Activated naive CD8-positive, alpha-beta T cell treated with anti-CD3 and anti-CD28 coated beads, Interleukin-2, amount 50 U/mL, for 24 hours (primary cell): Measurements from ENCODE around the gene NAB1.
"Not testable (repeated sequence)": the region's sequence is repeated elsewhere in the genome, so short reads cannot be mapped to it uniquely, and the experiment has no call there.

Experiments
- ATAC-seq: fragments of 150-1000 bp; cut with Tn5 transposase; one replicate; pipeline ENCODE4 v1.10.0; 2021
- DNase-seq: peaks from one replicate; pipeline ENCODE4 v3.0.0; 2021
- H3K27ac Mint-ChIP-seq: one replicate; pipeline ENCODE4 v1.8.0; 2021; ENCODE audit warnings: mild to moderate bottlenecking, mixed read lengths
- H3K27me3 Mint-ChIP-seq: one replicate; pipeline ENCODE4 v1.8.0; 2021; ENCODE audit warnings: mixed read lengths
- H3K36me3 Mint-ChIP-seq: one replicate; pipeline ENCODE4 v1.8.0; 2021; ENCODE audit warnings: low read depth, mixed read lengths
- H3K4me1 Mint-ChIP-seq: one replicate; pipeline ENCODE4 v1.8.0; 2021; ENCODE audit warnings: mixed read lengths
- H3K4me3 Mint-ChIP-seq: one replicate; pipeline ENCODE4 v1.8.0; 2021; ENCODE audit warnings: mild to moderate bottlenecking, moderate library complexity, mixed read lengths
- H3K9me3 Mint-ChIP-seq: one replicate; pipeline ENCODE4 v1.8.0; 2021; ENCODE audit warnings: mixed read lengths

Gene NAB1, protein sequence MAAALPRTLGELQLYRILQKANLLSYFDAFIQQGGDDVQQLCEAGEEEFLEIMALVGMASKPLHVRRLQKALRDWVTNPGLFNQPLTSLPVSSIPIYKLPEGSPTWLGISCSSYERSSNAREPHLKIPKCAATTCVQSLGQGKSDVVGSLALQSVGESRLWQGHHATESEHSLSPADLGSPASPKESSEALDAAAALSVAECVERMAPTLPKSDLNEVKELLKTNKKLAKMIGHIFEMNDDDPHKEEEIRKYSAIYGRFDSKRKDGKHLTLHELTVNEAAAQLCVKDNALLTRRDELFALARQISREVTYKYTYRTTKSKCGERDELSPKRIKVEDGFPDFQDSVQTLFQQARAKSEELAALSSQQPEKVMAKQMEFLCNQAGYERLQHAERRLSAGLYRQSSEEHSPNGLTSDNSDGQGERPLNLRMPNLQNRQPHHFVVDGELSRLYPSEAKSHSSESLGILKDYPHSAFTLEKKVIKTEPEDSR

DNA sequence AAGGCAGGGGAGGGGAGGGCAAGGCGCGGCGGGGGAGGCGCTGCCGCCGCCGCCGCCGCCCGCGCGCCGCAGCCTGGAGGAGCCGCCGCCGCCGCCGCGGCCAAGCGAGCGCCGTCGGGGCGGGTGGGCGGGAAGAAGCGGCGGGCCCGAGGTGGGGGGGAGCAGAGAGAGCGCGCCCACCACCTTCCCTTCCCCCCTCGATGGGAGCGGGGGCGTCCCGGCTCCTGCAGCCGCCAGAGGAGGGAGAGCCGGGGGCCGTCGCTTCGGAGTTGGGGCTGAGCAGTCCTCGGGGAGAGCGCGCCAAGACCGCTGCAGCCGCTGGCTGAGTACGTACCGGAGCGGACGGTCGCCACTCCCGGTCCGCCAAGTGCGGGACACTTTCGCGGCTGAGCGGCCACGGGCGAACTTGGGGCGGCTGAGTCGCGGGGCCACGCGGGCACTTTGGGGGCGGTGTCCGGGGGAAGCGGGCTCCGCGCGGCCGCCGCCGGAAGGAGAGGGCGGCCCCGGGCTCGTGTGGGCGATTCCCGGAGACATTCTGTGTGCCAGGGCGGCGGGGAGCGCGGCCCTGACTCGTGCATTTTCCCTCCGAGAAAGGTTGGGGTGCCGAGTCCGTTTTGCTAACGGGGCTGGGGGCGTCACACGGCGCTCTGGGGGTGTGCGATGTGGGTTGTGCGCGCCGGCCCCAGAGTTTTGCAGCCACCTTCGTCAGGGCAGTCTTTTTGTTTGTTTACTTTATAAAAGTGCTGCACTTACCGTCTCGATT is at the start of gene NAB1:
NAB1 (plus strand) TSS at position 49 of the 763 bp plus-strand sequence. CDS start 10,094 bp downstream, outside the sequence.
- ATAC-seq: peak; percentile 50
- peak; percentile 69 for DNase-seq
- H3K27ac Mint-ChIP-seq: peak within 1 kb of the TSS; percentile 93
- peak within 1 kb of the TSS; percentile 90 for H3K4me3 Mint-ChIP-seq
- no peaks in the 10 kb centered on the region for H3K9me3 Mint-ChIP-seq
- no peaks in the 10 kb centered on the region for H3K27me3 Mint-ChIP-seq
- H3K4me1 Mint-ChIP-seq: peaks cover 48% of the 10 kb centered on the region
- peaks cover 5% of the 10 kb centered on the region for H3K36me3 Mint-ChIP-seq

DNA sequence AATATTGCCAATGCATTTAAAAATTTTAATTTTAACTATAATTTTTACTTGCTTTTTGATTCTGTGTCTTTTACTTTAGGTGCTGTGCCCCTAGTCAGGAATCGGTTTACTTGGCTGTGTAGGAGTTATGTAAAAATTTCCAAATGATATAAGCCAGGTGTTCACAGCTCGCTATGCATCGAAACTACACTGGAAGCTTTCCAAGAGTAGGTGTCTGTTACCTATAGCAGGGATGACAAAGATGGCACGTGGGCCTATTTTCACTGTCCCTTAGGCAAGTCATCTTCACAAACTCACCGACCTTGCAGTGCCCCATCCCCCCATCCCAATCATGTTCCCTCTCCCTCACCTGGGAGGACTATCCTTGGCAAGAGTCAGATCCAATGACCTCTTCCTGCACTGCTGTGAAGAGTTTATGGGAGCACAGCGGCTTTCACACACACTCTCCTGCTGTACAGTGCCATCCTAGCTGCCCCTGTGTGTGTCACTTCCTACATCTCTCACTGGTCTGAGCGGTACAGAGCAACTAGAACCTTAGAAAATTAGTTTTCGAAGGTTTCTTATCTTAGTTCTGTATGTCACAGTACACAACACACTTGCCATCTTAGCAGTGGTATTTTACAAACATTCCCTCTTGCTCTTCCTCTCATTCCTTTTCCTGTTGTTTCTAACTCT is 49.2 kb upstream of the NAB1 start:
- Mint-ChIP-seq H3K27me3 (no peaks in the 10 kb centered on the region), H3K4me1 (peaks cover 8% of the 10 kb centered on the region), H3K36me3 (no peaks in the 10 kb centered on the region), H3K27ac (no peak overlapping the region), H3K4me3 (no peak overlapping the region), H3K9me3 (no peaks in the 10 kb centered on the region)
- no peak for DNase-seq
- ATAC-seq: no peak

DNA sequence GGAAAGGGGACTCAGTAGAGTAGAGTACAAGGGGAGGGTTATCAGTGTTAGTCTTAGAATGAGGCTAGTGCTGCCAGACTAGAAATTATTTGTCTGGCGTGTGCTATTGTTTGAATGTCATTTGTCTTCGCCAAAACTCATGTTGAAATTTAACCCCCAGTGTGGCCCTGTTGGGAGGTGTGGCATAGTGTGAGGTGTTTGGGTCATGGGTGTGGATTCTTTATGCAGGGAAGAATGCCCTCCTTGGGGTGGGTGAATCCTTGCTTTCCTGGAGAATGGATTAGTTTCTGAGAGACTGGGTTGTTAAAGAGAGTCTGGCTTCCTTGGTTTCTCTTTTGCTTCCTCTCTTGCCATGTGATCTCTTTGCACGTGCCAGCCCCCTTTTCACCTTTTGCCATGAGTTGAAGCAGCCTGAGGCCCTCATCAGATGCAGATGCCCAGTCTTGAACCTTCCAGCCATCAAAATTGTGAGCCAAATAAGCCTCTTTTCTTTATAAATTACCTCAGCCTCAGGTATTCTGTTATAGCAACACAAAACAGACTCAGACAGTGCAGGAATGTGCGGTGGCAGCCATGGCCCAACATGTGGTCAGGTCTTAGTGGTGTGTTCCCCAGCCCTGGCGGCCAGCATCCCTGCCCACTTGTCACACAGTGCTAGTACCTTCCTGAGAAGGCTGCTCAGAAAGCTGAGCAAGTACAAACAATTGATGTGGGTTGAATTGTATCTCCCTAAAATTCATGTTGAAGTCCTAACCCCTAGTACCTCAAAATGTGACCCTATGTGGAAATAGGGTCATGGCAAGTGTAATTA is 48.4 kb upstream of the NAB1 start:
- H3K4me1 Mint-ChIP-seq: peaks cover 8% of the 10 kb centered on the region
- H3K27me3 Mint-ChIP-seq: no peaks in the 10 kb centered on the region
- no peaks in the 10 kb centered on the region for H3K36me3 Mint-ChIP-seq
- H3K4me3 Mint-ChIP-seq: no peak overlapping the region
- ATAC-seq (no peak), DNase-seq (no peak)
- no peaks in the 10 kb centered on the region for H3K9me3 Mint-ChIP-seq
- H3K27ac Mint-ChIP-seq: no peak overlapping the region

DNA sequence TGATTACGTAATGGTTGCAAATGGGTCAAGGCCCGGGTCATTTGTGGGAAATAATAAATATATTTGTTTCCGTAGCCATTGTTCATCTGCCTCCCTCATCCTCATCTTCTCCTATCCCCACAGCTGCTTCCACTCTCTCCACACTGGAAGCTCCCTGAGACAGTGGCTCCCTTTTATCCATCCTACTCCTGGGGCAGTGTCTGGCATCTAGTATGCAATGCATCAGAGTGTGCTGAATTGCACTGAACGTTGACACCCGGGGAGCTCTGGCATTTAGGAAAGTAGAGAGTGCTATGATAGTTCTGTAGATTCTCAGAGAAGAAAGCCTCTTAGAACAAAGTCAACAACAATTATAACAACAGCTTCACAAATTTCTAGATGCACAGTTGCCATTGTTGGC is 45.5 kb upstream of the NAB1 start:
- Mint-ChIP-seq H3K27me3 (no peaks in the 10 kb centered on the region), H3K9me3 (no peaks in the 10 kb centered on the region), H3K4me3 (no peak overlapping the region), H3K36me3 (no peaks in the 10 kb centered on the region), H3K27ac (no peak overlapping the region), H3K4me1 (peaks cover 12% of the 10 kb centered on the region)
- DNase-seq (no peak), ATAC-seq (no peak)

DNA sequence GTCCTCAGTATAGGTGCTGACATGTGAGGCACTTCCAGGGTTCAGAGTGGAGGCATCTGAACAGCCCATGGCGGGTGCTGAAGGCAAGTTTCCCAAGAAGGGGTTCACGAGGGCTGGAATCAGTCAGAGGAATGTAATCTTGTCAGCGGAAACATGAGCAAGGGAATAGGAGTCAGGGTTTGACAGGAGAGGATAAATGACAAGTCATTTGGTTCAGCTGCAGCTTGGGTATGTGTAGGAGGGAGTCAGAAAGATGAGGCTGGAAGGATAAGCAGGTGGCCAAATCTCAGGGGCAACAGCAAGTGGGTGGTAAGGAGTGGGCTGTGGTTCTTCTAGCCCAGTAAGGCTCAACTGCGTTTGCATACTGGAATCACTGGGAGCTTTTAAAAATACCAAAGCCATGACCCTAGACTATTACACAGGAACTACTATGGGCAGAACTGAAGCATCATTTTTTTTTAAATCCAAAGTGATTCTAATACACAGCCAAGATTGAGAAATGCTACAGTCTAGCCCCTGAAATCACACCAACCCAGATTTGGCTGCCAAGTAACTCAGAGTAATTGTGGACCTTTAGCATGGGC is 41.8 kb upstream of the NAB1 start:
- ATAC-seq (no peak), DNase-seq (no peak)
- peaks cover 8% of the 10 kb centered on the region for H3K9me3 Mint-ChIP-seq
- H3K27me3 Mint-ChIP-seq: no peaks in the 10 kb centered on the region
- H3K27ac Mint-ChIP-seq: no peak overlapping the region
- H3K4me3 Mint-ChIP-seq: no peak overlapping the region
- no peaks in the 10 kb centered on the region for H3K36me3 Mint-ChIP-seq
- peaks cover 3% of the 10 kb centered on the region for H3K4me1 Mint-ChIP-seq

DNA sequence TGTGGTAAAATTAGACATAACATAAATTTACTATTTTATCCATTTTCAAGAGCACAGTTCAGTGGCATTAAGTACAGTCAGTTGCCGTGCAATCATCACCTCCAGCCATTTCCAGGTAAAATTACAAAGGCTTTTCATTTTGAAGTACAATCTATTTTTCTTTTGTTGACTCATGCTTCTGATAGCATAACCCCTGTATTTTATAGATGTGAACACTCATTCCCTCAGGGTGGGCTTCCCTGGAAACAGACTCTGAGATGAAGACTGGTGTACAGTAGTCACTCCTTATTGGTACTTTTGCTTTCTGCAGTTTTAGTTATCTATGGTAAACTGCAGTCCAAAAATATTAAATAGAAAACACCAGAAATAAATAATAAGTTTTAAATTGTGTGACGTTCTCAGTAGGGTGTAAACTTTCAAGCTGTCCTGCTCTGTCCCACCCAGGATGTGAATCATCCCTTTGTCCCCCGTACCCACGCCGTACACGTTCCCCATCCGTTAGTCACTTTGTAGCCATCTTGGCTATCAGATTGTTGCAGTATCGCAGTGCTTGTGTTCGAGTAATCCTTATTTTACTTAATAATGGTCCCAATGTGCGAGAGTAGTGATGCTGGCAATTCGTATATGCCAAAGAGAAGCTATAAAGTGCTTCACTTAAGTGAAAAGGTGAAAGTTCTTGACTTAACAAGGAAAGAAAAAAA is 41.1 kb upstream of the NAB1 start:
- ATAC-seq: no peak
- H3K36me3 Mint-ChIP-seq: no peaks in the 10 kb centered on the region
- no peaks in the 10 kb centered on the region for H3K27me3 Mint-ChIP-seq
- peaks cover 3% of the 10 kb centered on the region for H3K4me1 Mint-ChIP-seq
- H3K9me3 Mint-ChIP-seq: peaks cover 8% of the 10 kb centered on the region
- H3K27ac Mint-ChIP-seq: no peak overlapping the region
- no peak overlapping the region for H3K4me3 Mint-ChIP-seq
- DNase-seq: no peak

DNA sequence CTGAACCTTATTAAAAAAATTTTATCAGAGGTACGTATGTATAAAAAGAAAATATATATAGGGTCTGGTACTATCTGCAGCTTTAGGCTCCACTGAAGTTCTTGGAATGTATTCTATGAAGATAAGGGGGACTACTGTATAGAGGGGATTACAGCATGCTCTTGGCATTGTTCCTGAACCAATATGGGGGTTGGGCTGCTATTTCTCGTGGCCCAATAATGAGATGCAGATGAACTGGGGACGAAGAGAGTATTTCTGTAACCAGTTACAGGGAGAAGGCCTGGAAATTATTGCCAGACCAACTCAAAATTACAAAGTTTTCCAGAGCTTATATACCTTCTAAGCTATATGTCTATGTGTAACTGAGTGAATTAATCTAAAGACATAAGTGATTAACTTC is 40.0 kb upstream of the NAB1 start:
- H3K4me3 Mint-ChIP-seq, H3K27ac Mint-ChIP-seq, ATAC-seq, H3K9me3 Mint-ChIP-seq, H3K27me3 Mint-ChIP-seq, DNase-seq, H3K36me3 Mint-ChIP-seq, H3K4me1 Mint-ChIP-seq: not testable (repeated sequence)

DNA sequence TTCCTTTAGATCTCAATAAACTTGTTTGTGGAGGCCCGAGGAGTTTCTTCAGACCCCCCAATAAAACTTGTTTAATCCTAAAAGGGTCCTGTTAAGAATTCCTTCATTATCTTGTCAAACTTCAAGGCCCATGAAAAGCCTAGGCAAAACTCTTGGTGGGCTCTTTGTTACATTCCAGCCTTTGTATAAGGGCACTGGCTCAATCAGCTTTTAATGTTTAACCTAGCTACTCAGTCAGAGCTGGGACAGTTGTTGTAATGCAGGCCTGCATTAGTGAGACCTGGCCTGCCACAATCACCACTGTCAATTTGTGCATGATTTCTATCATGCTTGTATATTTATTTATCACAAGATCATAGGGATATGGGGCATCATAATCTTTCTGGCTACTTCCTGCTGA is 39.5 kb upstream of the NAB1 start:
- not testable (repeated sequence) for H3K36me3 Mint-ChIP-seq, DNase-seq, H3K27ac Mint-ChIP-seq, ATAC-seq, H3K9me3 Mint-ChIP-seq, H3K4me3 Mint-ChIP-seq, H3K27me3 Mint-ChIP-seq, H3K4me1 Mint-ChIP-seq

DNA sequence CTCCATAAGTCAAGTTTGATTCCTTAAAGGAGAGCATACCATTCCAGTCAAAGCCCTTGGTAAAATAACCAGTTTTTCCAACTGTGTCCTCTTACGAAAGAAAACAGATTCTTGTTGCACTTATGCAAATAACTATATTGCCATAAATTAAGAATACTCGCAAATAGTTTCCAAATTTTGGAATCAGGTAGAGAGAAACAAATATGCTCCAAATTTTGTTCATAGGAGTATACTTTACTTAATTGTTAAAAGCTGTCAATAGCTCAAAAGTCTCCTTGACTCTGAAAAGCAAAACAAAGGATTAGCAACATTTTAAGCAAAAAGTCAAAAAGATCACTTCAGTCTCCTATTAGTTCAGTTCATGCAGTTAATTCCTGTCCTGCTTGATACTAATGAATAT is 38.4 kb upstream of the NAB1 start:
- H3K36me3 Mint-ChIP-seq, DNase-seq, H3K9me3 Mint-ChIP-seq, H3K4me3 Mint-ChIP-seq, H3K27me3 Mint-ChIP-seq, H3K4me1 Mint-ChIP-seq, ATAC-seq, H3K27ac Mint-ChIP-seq: not testable (repeated sequence)

DNA sequence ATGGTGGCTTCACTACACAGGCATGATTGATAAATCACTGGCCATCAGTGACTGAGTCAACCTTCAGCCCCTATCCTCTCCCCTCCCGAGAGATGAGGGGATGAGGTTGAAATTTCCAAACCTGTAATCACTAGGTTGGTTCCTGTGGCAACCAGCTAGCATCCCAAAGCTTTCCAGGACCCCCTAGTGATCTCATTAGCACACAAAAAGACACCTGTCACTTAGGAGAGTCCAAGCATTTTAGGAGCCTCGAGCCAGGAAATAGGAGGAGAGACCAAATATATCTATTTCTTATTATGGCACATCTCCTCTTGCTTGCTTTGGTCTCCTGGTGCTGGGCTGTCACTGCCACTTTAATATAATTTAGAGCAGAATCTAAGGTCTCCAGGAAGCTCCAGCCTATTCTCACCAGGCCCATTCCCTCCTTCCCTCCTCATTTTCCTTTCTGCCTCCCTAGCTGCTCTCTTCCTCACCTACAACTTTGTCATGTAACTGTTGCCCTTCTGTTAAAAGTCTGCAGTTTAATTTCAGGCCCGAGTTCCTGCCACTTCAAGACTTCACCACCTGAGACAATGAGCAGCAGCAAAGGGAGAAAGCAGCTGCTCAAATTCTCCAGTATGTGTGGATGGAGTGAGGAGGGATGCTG is 33.2 kb upstream of the NAB1 start:
- H3K4me1 Mint-ChIP-seq: no peaks in the 10 kb centered on the region
- H3K9me3 Mint-ChIP-seq: peaks cover 2% of the 10 kb centered on the region
- ATAC-seq (no peak), DNase-seq (no peak)
- H3K27me3 Mint-ChIP-seq: no peaks in the 10 kb centered on the region
- no peaks in the 10 kb centered on the region for H3K36me3 Mint-ChIP-seq
- no peak overlapping the region for H3K4me3 Mint-ChIP-seq
- no peak overlapping the region for H3K27ac Mint-ChIP-seq

DNA sequence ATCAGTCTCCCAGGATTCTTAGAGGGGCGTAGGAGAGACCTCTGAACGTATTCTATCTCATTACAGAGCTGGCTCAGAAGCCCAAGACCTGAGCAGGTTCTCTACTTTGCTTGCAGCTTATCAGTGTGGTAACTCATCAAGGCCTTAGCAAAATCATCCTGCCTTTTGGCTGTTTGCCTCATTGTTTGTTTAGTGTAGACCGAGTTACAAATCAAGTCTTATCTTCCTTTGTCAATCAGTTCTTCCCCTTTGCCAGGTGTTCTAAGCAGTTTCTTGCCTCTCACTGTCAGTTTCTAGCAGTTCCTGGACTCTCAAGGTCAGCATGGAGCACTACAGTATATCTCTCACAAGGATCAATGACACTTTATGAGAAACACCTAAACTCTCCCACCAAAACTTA is 30.9 kb upstream of the NAB1 start:
- Mint-ChIP-seq H3K9me3 (no peaks in the 10 kb centered on the region), H3K27ac (no peak overlapping the region), H3K4me1 (no peaks in the 10 kb centered on the region), H3K27me3 (no peaks in the 10 kb centered on the region), H3K36me3 (no peaks in the 10 kb centered on the region), H3K4me3 (no peak overlapping the region)
- no peak for ATAC-seq
- DNase-seq: no peak

DNA sequence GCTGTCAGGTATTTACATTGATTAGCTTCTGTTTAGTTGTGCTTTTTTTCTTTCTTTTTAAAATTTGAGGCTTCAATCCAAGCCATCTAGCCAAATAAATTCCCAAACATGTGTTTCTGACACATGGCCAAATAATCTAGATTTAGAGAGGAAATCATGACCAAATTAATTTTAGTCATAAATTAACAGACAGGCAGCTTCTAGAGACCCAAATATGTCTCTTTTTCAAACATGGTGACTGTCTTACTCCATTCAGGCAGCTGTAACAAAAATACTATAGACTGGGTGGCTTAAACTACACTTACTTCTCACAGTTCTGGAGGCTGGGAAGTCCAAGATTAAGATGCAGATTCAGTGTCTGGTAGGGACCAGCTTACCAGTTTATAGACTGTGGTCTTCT is 23.2 kb upstream of the NAB1 start:
- H3K9me3 Mint-ChIP-seq: peaks cover 13% of the 10 kb centered on the region
- ATAC-seq: no peak
- H3K4me3 Mint-ChIP-seq: no peak overlapping the region
- H3K27me3 Mint-ChIP-seq: peaks cover 5% of the 10 kb centered on the region
- no peaks in the 10 kb centered on the region for H3K36me3 Mint-ChIP-seq
- no peak for DNase-seq
- H3K4me1 Mint-ChIP-seq: peaks cover 23% of the 10 kb centered on the region
- no peak overlapping the region for H3K27ac Mint-ChIP-seq

DNA sequence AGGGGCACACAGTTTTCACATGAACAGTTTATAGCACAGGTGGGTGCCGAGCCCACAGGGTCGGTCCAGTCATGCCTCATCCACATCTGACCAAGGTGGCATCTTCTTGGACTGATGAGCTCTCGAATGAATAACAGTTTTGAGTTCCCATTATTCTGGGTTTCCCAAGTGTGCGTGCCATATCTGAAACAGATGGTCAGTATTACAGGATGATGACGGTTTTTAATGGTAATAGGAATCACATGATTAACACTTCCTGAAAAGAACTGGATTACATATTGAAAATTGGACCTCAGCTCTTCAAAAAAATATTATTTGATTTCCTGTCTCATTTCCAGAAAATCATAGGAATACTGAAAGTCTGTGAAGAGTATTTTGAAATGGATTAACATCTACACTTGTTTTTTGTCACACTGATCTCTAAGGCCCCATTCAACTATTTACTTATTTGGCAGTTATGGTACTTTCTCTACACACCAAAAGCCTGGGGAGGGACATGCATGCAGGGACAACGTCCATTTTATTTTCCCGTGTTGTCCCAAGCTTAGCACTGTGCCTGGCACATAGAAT is 22.2 kb upstream of the NAB1 start:
- DNase-seq (no peak), ATAC-seq (no peak)
- H3K27me3 Mint-ChIP-seq: peaks cover 5% of the 10 kb centered on the region
- no peak overlapping the region for H3K27ac Mint-ChIP-seq
- H3K4me1 Mint-ChIP-seq: peaks cover 23% of the 10 kb centered on the region
- no peaks in the 10 kb centered on the region for H3K36me3 Mint-ChIP-seq
- H3K4me3 Mint-ChIP-seq: no peak overlapping the region
- H3K9me3 Mint-ChIP-seq: peaks cover 13% of the 10 kb centered on the region
